HG02943 (cell line): ENCODE results near the gene JSRP1.

Experiments
- ATAC-seq: cut with Tn5 transposase; IDR thresholded peaks from one replicate; pipeline ENCODE4 v1.9.1; 2021; ENCODE audit warnings: mild to moderate bottlenecking, low read depth, moderate library complexity; ENCODE audit not compliant: unreplicated experiment

JSRP1 gene

GRCh38 chr19:2247433-2248101 lies 8.7 kb downstream of the JSRP1 start:
- no peak for ATAC-seq

GRCh38 chr19:2246801-2247361 lies 9.3 kb downstream of the JSRP1 start:
- ATAC-seq = no peak

- ATAC-seq = no peak
These were observed 10.1 kb downstream of the JSRP1 start for GRCh38 chr19:2246014-2246620.

GRCh38 chr19:2245273-2245672 lies 10.9 kb downstream of the JSRP1 start:
- no peak for ATAC-seq

GRCh38 chr19:2244486-2244885 lies 11.7 kb downstream of the JSRP1 start:
- ATAC-seq = no peak

GRCh38 chr19:2244125-2244411 lies 12.1 kb downstream of the JSRP1 start:
- no peak for ATAC-seq

- ATAC-seq = no peak
These were observed 12.7 kb downstream of the JSRP1 start for GRCh38 chr19:2243274-2244124.

- no peak for ATAC-seq
These were observed 13.4 kb downstream of the JSRP1 start for GRCh38 chr19:2242816-2243215.

- no peak for ATAC-seq
These were observed 14.1 kb downstream of the JSRP1 start for GRCh38 chr19:2242092-2242537.

- ATAC-seq = no peak
These were observed 15.1 kb downstream of the JSRP1 start for GRCh38 chr19:2240881-2241760.

- ATAC-seq = no peak
These were observed 16.1 kb downstream of the JSRP1 start for GRCh38 chr19:2239771-2240770.

GRCh38 chr19:2239173-2239572 lies 17.0 kb downstream of the JSRP1 start:
- ATAC-seq = no peak

GRCh38 chr19:2237869-2238153 lies 18.4 kb downstream of the JSRP1 start:
- no peak for ATAC-seq

GRCh38 chr19:2237051-2237868 lies 19.0 kb downstream of the JSRP1 start:
- ATAC-seq = no peak

- peak; percentile 68 for ATAC-seq
These were observed 19.7 kb downstream of the JSRP1 start, which contains the start of the genes PLEKHJ1 and SF3A2 for GRCh38 chr19:2236314-2237050. Gene PLEKHJ1 (minus strand): TSS chr19:2236329. CDS start chr19:2236248, 81 bp downstream. Gene SF3A2 (plus strand): TSS chr19:2236824. CDS start chr19:2243419, 6,595 bp downstream.

- ATAC-seq = no peak
These were observed 20.2 kb downstream of the JSRP1 start for GRCh38 chr19:2236064-2236313.

GRCh38 chr19:2235381-2236063 lies 20.7 kb downstream of the JSRP1 start:
- no peak for ATAC-seq
